GM19351 (cell line): ENCODE measurements around the gene AGBL1.

Experiments
- ATAC-seq: cut with Tn5 transposase; IDR thresholded peaks from one replicate; pipeline ENCODE4 v1.9.1; 2021; ENCODE audit warnings: mild to moderate bottlenecking, moderate library complexity; ENCODE audit not compliant: unreplicated experiment

Gene AGBL1

GRCh38 chr15:86903642-86904421 lies 824.2 kb downstream of the AGBL1 start:
- ATAC-seq = no peak

- no peak for ATAC-seq
Measured at GRCh38 chr15:86905625-86906256, 826.1 kb downstream of the AGBL1 start.

- ATAC-seq = no peak
Measured at GRCh38 chr15:86906376-86906775, 826.7 kb downstream of the AGBL1 start.

- ATAC-seq = no peak
Measured at GRCh38 chr15:86911022-86911421, 831.4 kb downstream of the AGBL1 start.

- no peak for ATAC-seq
Measured at GRCh38 chr15:86912661-86913060, 833.0 kb downstream of the AGBL1 start.

GRCh38 chr15:86915811-86916331 lies 836.2 kb downstream of the AGBL1 start:
- no peak for ATAC-seq

- no peak for ATAC-seq
Measured at GRCh38 chr15:86916671-86917360, 837.1 kb downstream of the AGBL1 start.

GRCh38 chr15:86917361-86917671 lies 837.6 kb downstream of the AGBL1 start:
- no peak for ATAC-seq

GRCh38 chr15:86919581-86919980 lies 839.9 kb downstream of the AGBL1 start:
- no peak for ATAC-seq

GRCh38 chr15:86929461-86929860 lies 849.8 kb downstream of the AGBL1 start:
- no peak for ATAC-seq

- no peak for ATAC-seq
Measured at GRCh38 chr15:86932456-86932855, 852.8 kb downstream of the AGBL1 start.

- ATAC-seq = no peak
Measured at GRCh38 chr15:86935841-86936240, 856.2 kb downstream of the AGBL1 start.

GRCh38 chr15:86942285-86942684 lies 862.6 kb downstream of the AGBL1 start:
- no peak for ATAC-seq

- ATAC-seq = no peak
Measured at GRCh38 chr15:86948719-86949118, 869.0 kb downstream of the AGBL1 start.

GRCh38 chr15:86959254-86959653 lies 879.6 kb downstream of the AGBL1 start:
- ATAC-seq = no peak

- ATAC-seq = no peak
Measured at GRCh38 chr15:86961669-86962068, 882.0 kb downstream of the AGBL1 start.

GRCh38 chr15:86964271-86964670 lies 884.6 kb downstream of the AGBL1 start:
- no peak for ATAC-seq

- ATAC-seq = no peak
Measured at GRCh38 chr15:86968244-86968643, 888.6 kb downstream of the AGBL1 start.

- no peak for ATAC-seq
Measured at GRCh38 chr15:86969364-86969763, 889.7 kb downstream of the AGBL1 start.

- no peak for ATAC-seq
Measured at GRCh38 chr15:86973284-86973844, 893.7 kb downstream of the AGBL1 start.

- no peak for ATAC-seq
Measured at GRCh38 chr15:86988033-86988432, 908.4 kb downstream of the AGBL1 start.

- ATAC-seq = no peak
Measured at GRCh38 chr15:87021751-87022150, 942.1 kb downstream of the AGBL1 start.
